ENCODE results near the gene CDYL2.

DNA sequence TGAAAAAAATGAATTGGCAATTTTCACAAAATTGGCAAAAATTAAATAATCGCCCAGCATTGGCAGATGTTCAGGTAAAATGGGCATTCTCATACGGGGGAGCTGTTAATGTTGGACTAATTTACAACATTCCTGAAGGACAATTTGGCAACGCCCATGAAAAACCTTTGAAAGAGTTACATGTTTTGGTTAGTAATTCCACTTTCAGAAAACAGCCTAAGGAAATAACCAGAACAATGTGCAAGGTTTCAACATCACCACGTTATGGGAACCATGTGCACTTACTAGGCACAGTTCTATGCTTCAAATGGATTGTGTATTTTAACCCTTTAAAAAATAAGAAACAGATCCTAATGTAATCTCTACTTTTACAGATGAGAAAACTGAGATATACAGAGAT, 62.7 kb downstream of the CDYL2 start:
- TF ChIP-seq POLR2AphosphoS5 (IDR thresholded peaks at IDR 0.05; ENCODE audit: borderline replicate concordance, low read depth, low read length) = no peak
- no peak for TF ChIP-seq EZH2 (IDR thresholded peaks at IDR 0.05)
